NAMALWA (cell line): ENCODE results near the gene SLC52A3.
"Not testable (repeated sequence)": the region's sequence is repeated elsewhere in the genome, so short reads cannot be mapped to it uniquely, and the experiment has no call there.

Experiments
- DNase-seq: peaks from one replicate; pipeline ENCODE4 v3.0.0-alpha.2; 2015; ENCODE audit warnings: low spot score

The SLC52A3 gene

DNA sequence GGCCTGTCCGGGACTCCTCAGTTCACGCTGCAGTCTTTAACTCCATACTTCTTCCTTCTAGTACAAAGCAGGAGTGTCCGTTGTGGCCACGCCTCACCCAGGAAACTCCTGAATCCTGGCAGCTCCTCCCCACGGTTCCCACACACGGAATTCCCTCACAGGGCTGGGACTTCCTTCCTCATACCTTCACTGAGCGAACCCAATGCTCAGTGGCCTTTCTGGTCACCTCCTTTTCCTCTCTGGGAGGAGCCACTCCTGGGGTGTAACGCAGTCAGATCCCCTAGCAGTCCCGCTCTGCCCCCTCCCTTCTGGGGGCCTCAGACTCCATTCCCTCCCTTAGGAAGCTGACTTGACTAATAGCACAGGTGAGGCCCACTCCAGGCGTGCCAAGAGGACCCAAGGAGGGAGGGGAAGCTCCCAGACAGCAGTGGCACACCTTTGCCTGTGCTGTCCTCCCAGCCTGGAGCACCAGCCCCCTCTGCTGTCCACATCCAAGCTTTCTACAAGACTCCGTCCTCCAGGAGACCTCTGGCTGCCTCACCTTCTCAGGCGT, at the start of gene SLC52A3:
SLC52A3 (minus strand) TSS at position 75 of the 553 bp plus-strand sequence. CDS start 2,726 bp downstream, outside the sequence.
- DNase-seq: peak; percentile 34

DNA sequence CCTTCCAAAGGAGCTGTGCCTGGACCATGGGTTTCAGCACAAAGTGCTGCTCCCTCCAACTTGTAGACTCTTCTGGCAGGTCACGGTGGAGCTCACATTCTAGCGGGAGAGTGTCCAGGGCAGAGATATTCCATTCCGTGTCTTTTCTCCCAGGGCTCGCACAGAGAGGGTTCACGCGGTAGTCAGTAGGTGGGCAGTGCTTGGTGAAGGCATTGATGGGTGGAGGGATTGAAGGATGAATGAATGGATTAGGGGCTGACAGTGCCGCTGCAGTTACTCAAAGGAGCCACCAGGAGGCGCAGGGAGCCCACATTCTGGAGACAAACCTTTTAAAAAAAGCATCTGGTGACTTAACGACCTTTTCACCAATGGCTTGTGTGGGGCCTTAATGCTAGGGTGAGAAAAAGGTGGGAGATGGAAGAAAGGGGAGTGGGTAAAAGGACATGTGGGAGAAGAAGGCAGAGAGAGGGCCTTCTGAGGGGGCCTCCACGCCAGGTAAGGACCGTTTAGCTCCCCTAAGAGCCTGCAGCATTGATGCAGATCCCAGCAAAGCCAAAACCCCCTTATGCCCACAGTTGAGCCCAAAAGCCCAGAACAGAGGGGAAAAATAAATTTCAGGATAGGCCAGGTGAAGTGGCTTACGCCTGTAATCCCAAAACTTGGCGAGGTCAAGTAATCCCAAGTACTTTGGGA, 47.8 kb upstream of the SLC52A3 start:
- peak; percentile 87 for DNase-seq

DNA sequence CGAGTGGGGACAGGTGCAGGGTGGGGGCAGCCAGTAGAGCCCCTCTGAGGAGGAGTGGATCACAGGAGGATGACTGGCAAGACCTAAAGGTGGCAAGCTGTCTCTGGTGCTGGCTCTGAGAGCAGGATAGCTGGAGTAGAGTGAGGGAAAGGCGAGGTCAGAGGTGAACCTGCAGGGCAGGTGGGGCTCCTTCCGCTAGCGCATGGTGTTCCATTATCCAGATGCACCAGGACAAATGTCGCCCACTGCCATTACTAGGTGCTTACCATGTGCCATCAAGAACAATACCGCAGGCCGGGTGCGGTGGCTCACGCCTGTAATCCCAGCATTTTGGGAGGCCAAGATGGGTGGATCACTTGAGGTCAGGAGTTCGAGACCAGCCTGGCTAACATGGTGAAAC, 46.9 kb upstream of the SLC52A3 start:
- no peak for DNase-seq

DNA sequence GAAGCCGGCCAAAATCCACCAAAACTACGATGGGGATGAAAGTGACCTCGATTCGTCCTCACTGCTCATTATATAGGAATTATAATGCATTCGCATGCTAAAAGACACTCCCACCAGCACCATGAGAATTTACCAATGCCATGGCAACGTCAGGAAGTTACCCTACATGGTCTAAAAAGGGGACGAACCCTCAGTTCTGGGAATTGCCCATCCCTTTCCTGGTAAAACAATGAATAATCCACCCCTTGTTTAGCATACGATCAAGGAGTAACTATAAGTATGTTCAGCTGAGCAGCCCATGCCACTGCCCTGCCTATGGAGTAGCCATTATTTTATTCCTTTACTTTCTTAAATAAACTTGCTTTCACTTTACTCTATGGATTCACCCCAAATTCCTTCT, 45.1 kb upstream of the SLC52A3 start:
- no peak for DNase-seq

DNA sequence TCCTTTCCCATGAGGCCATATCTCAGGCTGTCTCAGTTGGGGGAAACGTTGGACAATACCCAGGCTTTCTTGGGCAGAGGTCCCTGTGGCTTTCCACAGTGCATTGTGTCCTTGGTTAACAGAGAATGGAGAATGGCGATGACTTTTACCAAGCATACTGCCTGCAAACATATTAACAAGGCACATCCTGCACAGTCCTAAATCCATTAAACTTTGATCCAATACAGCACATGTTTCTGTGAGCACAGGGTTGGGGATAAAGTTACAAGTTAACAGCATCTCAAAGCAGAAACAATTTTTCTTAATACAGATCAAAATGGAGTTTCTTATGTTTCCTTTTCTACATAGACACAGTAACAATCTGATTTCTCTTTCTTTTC, 44.1 kb upstream of the SLC52A3 start:
- not testable (repeated sequence) for DNase-seq

DNA sequence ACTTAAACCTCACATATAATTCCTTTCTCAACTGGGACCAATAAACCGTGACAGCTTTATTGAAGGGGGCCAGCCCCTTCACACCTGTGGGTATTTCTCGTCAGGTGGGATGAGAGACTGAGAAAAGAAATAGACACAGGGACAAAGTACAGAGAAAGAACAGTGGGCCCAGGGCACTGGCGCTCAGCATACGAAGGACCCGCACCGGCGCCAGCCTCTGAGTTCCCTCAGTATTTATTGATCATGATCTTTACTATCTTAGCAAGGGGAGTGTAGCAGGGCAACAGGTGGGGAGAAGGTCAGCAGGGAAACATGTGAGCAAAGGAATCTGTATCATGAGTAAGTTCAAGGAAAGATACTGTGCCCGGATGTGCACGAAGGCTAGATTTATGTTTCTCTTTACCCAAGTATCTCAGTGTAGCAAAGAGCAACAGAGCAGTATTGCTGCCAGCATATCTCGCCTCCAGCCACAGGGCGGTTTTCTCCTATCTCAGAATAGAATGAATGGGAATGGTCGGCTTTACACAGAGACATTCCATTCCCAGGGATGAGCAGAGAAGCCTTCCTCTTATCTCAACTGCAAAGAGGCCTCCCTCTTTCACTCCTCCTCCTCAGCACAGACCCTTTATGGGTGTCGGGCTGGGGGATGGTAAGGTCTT, 43.6 kb upstream of the SLC52A3 start:
- DNase-seq: not testable (repeated sequence)

DNA sequence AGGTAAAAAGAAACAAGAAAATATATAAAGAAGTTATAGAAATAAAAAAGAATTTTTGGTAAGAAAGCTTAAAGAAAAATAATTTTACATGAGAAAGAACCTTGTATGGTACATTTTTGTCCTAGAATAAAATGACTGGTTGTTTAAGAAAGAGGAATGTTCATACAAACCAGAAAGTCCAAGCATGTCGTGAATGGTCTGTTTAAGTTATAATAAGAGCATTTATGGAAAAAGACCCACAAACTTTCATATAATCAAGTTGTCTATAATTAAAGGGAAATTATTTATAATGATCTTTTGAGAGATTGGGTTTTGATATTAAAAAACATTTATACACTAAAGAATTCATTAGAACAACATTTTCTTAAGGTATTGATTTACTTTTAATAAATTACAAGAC, 37.4 kb upstream of the SLC52A3 start:
- peak; percentile 37 for DNase-seq

DNA sequence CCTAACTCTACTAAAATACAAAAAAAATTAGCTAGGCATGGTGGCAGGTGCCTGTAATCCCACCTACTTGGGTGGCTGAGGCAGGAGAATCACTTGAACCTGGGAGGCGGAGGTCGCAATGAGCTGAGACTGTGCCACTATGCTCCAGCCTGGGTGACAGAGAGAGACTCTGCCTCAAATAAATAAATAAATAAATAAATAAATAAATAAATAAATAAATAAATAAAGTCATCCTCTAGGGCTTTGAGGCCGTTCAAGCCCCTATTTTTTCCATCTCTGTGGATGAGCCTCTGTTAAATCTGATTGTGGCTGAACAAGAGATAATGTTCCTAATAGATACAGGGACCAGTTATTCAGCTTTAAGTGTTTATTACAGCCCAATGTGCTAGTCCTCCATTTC, 33.4 kb upstream of the SLC52A3 start:
- DNase-seq: no peak

DNA sequence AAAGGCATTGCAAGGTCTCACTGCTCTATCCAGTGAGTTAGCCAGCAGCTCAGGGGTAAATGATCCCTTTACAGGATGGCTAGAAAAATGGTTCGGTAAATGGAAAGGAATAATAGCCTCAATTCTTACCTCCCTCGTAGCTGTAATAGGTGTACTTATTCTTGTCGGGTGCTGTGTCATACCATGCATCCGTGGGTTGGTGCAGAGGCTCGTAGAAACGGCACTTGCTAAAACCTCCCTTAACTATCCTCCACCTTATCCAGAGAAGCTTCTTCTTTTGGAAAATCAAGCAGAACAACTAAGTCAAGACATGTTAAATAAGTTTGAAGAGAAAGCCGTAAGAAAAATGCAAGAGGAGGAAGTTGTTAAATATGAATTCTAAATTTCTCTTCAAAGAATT, 31.7 kb upstream of the SLC52A3 start:
- not testable (repeated sequence) for DNase-seq

DNA sequence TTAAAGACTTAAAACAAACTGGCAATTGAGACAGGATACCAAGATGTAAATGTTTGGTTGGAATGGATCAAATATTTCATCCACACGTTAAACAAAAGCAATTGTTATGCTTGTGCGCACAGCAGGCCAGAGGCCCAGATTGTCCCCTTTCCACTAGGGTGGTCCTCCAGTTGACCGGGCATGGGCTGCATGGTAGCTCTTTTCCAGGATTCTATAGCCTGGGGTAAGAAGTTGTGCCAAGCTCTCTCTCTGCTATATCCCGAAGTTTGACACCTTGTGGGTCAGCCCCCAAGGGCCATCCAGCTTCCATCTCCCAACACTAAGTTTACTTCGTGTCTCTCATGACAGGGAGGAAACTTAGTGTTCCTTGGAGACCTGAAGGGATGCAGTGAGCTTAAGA, 30.4 kb upstream of the SLC52A3 start:
- not testable (repeated sequence) for DNase-seq

DNA sequence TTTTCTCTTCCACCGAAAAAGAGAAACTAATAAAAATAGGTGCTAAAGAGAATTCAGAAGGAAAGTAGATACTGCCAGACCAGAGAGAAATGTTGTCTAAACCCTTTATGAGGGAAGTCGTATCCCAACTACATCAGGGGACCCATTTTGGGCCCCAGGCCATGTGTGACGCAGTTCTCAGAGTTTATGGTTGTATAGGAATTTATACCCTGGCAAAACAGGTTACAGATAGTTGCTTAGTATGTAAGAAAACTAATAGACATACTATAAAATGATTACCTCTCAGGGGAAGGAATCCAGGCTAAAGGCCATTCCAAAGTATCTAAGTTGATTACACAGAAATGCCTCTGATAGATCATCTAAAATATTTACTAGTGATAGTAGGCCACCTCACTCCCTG, 28.6 kb upstream of the SLC52A3 start:
- DNase-seq: no peak

DNA sequence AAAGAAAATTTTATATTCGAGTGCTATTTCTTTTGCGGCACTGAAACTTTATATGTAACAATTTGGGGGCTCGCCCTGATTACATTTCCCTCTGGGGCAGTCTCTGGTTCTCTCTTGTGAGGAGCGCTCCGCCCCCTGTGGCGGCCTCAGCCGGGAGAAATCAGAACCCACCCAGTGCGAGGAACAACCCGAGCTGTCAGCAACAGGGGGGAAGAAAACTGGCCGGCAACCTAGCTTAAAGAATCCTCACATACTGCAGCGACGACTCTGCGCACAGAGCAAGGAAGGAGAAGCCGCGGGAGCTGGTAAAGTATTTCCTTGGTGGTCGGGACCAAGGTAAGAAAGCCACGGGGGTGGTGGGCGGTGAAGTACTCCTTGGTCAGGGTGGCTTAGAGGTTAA, 23.9 kb upstream of the SLC52A3 start:
- no peak for DNase-seq

DNA sequence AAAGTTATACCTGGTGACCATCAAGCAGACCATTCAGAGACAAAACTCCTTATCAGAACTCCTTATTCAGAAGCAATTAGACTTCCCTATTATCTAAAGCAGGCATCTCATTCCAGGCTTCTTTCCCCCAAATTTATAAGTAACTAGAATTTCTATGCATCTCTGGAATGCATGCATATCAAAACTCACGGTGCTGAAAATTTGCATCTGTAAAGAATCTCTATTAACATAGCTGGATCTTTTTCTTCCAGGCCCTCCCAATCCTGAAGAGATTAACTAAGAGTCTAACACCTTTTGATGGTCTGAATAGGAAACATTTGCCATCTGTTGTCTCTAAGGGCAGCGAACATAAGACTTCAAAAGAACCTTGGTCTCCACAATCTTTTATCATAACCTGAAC, 22.8 kb upstream of the SLC52A3 start:
- no peak for DNase-seq

DNA sequence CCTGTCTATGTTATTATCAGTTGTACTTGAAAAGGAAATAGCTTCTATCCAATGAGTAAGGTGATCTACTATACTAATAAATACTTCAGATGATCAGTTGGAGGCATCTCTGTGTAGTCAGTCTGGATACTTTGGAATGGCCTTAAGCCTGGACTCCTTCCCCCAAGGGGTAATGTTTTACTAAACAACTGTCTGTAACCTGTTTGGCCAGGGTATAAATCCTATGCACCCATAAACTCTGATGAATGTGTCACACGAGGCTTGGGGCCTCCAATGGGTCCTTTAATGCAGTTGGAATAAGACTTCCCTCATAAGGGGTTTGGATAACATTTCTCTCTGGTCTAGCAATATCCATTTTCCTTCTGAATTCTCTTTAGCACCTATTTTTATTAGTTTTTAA, 19.5 kb upstream of the SLC52A3 start:
- no peak for DNase-seq

DNA sequence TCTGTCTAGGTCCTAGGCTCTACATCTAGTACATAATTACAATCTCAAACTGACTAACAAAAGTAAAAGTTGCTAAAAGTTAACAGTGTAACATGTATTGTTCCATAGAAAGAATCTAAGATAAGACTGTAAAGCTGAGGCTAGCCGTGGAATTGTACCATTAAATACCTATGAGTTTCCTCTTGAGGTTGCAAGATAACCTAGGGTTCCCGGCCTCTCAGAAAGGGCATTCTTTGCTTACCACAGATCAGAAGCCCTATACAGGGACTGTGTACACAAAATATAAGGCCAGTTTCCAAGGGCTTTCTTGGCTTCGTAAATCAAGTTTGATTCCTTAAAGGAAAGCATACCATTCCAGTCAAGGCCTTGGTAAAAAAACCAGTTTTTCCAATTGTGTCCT, 11.5 kb upstream of the SLC52A3 start:
- DNase-seq: no peak

DNA sequence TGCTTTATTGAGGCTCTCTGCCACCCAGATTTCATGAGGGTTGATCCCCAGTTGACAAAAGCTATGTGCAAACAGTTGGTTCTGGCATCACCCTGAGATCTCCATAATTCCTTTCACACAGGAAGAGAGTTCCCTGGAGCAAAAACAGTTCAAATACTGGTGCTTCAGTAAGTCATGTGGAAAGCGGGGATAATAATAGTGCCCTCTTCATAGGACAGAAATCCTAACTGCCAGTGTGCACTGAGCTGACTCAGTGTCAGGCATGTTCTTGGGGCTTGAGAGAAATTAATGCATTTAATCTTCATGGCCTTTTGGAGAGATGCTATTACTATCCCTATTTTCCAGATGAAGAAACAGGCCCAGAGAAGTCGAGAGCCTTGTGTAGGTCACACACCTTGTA, 7.9 kb upstream of the SLC52A3 start:
- DNase-seq: no peak

DNA sequence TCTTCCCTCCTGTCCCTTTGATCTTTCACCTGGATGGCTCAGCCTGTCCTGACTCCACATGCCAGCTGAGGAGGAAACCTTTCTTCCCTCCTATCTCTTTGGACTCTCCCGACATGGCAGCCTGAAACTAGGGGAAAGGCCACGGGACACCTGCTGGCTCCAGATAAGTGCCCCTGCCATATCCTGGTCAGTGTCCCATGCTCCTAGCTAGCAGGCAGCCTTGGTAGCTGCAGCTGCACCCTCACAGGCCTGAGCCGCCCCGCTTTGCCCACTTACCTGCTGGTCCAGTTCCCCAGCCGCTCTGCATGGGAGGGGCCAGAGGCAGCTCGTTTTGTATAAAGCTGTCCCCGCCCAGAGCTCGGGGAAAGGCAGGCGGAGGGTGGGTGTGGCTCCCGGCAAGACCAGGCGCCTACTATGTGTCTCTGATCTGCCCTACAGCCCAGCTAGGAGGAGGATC, 7.4 kb upstream of the SLC52A3 start:
- DNase-seq: no peak

DNA sequence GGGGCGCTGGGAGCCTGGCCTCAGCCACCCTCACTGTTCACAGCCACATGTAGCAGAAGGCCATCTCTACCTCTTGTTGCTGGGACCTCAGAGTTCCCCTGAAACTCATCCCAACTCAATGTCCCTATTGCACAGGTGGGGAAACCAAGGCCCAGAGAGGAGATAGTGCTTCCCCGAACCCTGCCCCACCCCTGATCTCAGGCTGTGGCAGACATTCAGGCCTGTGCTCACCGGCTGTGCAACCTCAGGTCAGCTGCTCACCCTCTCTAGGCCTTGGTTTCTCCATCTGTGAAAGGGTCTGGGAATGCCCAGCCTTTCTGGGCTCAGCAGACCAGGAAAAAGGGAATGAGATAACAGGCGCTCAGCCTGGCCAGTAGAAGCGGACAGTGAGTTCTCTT, 6.4 kb upstream of the SLC52A3 start:
- DNase-seq: no peak

DNA sequence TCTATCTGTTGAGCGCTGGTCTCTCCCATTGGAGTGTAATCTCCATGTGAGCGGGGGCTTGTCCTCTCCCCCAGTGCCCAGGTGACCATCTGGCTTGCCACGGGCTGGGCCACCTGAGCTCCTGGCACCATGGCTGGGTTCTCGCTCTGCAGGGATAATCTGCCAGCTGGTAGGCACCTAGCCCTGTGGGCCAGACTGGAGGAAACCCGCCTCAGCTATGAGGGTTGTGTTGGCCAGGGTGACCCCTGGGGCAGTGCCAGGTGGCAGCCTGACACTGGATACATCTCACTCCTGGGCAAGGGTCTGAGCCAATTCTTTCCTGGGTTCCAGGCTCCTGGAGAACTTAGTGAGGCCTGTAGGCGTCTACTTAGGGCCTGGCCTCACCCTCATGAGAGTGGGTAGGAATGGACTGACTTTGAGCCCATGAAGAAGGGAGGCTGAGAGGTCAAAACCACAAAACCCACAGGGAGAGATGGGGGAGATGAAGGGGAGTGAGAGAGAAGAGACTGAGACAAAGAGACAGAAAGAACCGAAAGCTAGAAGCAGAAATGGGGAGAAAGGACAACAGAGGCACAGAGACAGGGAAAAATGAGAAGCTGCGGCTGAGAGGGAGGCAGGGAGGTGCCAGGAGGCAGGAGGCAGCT, 5.8 kb upstream of the SLC52A3 start:
- no peak for DNase-seq

DNA sequence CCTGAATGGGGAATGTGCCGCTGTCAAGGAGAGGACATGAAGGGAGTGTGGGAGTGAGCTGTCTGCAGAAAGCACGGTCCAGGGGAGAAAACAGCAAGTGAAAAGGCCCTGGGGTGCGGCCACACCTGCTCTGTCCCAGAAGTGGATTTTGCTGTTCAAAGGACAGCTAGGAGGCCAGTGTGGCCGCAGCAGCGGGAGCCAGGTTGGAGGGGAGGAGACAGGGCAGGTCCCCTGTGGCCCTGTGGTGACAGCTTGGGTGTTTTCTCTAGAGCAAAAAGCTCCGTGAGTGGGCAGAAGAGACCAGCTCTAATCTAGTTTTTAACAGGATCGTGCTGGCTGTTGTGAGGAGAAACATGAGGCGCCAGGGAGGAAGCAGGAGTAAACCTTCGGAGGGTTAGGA, 4.5 kb upstream of the SLC52A3 start:
- no peak for DNase-seq

DNA sequence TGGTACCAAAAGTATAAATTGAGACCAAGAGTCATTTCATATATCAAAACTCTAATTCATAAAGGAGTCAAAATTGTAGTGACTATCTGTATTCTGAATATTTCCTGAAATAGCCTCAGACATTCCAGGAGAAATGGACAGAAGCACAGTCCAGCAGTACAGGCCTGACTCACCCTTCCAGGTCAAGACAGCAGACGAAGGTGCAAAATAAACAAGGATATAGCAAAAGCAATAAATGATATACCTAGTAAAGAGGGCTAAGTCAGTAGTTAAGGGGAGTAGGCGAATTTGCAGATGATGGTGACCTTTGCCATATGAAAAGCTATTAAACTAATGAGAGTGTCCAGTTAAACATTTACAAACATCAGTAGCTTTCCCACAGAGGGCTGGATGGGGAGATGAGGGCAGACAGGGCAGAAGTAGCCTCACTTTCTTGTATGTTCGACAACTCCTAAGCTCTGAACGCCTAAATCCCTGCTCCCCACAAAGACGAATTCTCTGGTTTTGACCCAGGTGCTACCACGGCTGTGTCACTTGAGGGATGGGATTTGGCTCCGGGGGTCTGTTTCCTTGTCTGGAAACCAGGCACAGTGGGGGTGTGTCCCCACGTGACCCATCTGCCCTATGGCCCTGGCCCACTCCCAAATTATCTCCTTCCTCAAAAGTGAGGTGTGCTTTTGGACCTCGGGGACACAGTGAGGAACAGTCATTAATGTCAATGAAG, 3.6 kb upstream of the SLC52A3 start:
- DNase-seq: no peak

DNA sequence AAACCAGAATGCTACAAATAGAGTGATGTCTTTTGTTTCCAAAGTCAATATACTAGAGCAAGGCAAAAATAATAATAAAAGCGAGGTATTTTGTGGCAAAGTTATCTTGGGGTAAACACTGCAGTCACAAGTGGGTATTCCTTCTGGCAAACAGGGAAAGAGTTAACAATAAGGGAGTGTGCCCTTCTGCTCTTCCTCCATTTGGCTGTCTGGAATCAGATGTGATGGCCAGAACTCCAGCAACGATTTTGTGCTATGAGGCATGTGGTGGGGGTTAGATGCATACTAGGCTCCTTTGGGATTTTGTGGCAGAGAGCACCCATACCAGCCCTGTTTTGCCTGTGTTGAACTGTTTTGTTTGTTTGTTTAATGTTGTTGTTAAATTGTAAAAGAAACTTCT, 2.4 kb upstream of the SLC52A3 start:
- no peak for DNase-seq
